ENCODE measurements around the gene TRIM2.

Gene TRIM2

GRCh38 chr4:153326513-153326912 lies 122.3 kb downstream of the TRIM2 start:
- H3K9ac ChIP-seq = no peak overlapping the region
- no peaks in the 10 kb centered on the region for H4K20me1 ChIP-seq (ENCODE audit: insufficient read depth)
- H2AFZ ChIP-seq (ENCODE audit: low read depth) = no peak overlapping the region
- H3K27ac ChIP-seq = no peak overlapping the region
- no peaks in the 10 kb centered on the region for H3K36me3 ChIP-seq (ENCODE audit: insufficient read depth)
- H3K4me1 ChIP-seq (ENCODE audit: low read depth, poor library complexity, severe bottlenecking) = no peaks in the 10 kb centered on the region
- no peak overlapping the region for H3K4me2 ChIP-seq
- no peak for TF ChIP-seq CTCF (conservative IDR thresholded peaks at IDR 0.05; ENCODE audit: low read depth, low read length)
- H3K27me3 ChIP-seq (ENCODE audit: insufficient read depth, low read depth) = no peaks in the 10 kb centered on the region
- no peaks in the 10 kb centered on the region for H3K79me2 ChIP-seq (ENCODE audit: insufficient read depth, low read depth)
- H3K4me3 ChIP-seq (IDR thresholded peaks at IDR 0.05; ENCODE audit: insufficient read depth, low read depth, low read length) = no peak overlapping the region

GRCh38 chr4:153327247-153327646 lies 123.0 kb downstream of the TRIM2 start:
- no peaks in the 10 kb centered on the region for H3K4me1 ChIP-seq (ENCODE audit: low read depth, poor library complexity, severe bottlenecking)
- H3K4me3 ChIP-seq (IDR thresholded peaks at IDR 0.05; ENCODE audit: insufficient read depth, low read depth, low read length) = no peak overlapping the region
- no peak for TF ChIP-seq CTCF (conservative IDR thresholded peaks at IDR 0.05; ENCODE audit: low read depth, low read length)
- no peak overlapping the region for H3K27ac ChIP-seq
- no peaks in the 10 kb centered on the region for H4K20me1 ChIP-seq (ENCODE audit: insufficient read depth)
- H3K36me3 ChIP-seq (ENCODE audit: insufficient read depth) = no peaks in the 10 kb centered on the region
- H3K4me2 ChIP-seq = no peak overlapping the region
- H3K79me2 ChIP-seq (ENCODE audit: insufficient read depth, low read depth) = no peaks in the 10 kb centered on the region
- H3K27me3 ChIP-seq (ENCODE audit: insufficient read depth, low read depth) = no peaks in the 10 kb centered on the region
- H3K9ac ChIP-seq = no peak overlapping the region
- no peak overlapping the region for H2AFZ ChIP-seq (ENCODE audit: low read depth)

GRCh38 chr4:153332936-153333335 lies 128.7 kb downstream of the TRIM2 start:
- Histone ChIP-seq H3K4me3 (IDR thresholded peaks at IDR 0.05; ENCODE audit: insufficient read depth, low read depth, low read length) (no peak overlapping the region), H4K20me1 (ENCODE audit: insufficient read depth) (no peaks in the 10 kb centered on the region), H3K27me3 (ENCODE audit: insufficient read depth, low read depth) (no peaks in the 10 kb centered on the region), H2AFZ (ENCODE audit: low read depth) (no peak overlapping the region), H3K79me2 (ENCODE audit: insufficient read depth, low read depth) (no peaks in the 10 kb centered on the region), H3K4me1 (ENCODE audit: low read depth, poor library complexity, severe bottlenecking) (no peaks in the 10 kb centered on the region), H3K4me2 (no peak overlapping the region), H3K36me3 (ENCODE audit: insufficient read depth) (no peaks in the 10 kb centered on the region), H3K9ac (no peak overlapping the region), H3K27ac (no peak overlapping the region)
- TF ChIP-seq CTCF (conservative IDR thresholded peaks at IDR 0.05; ENCODE audit: low read depth, low read length) = no peak

GRCh38 chr4:153333874-153334273 lies 129.6 kb downstream of the TRIM2 start:
- Histone ChIP-seq H3K27me3 (ENCODE audit: insufficient read depth, low read depth) (no peaks in the 10 kb centered on the region), H4K20me1 (ENCODE audit: insufficient read depth) (no peaks in the 10 kb centered on the region), H3K4me2 (no peak overlapping the region), H3K36me3 (ENCODE audit: insufficient read depth) (no peaks in the 10 kb centered on the region), H3K79me2 (ENCODE audit: insufficient read depth, low read depth) (no peaks in the 10 kb centered on the region), H3K4me1 (ENCODE audit: low read depth, poor library complexity, severe bottlenecking) (no peaks in the 10 kb centered on the region), H2AFZ (ENCODE audit: low read depth) (no peak overlapping the region), H3K27ac (no peak overlapping the region), H3K4me3 (IDR thresholded peaks at IDR 0.05; ENCODE audit: insufficient read depth, low read depth, low read length) (no peak overlapping the region), H3K9ac (no peak overlapping the region)
- TF ChIP-seq CTCF (conservative IDR thresholded peaks at IDR 0.05; ENCODE audit: low read depth, low read length) = no peak

- no peak for TF ChIP-seq CTCF (conservative IDR thresholded peaks at IDR 0.05; ENCODE audit: low read depth, low read length)
- no peaks in the 10 kb centered on the region for H3K27me3 ChIP-seq (ENCODE audit: insufficient read depth, low read depth)
- no peak overlapping the region for H3K9ac ChIP-seq
- no peaks in the 10 kb centered on the region for H4K20me1 ChIP-seq (ENCODE audit: insufficient read depth)
- no peaks in the 10 kb centered on the region for H3K79me2 ChIP-seq (ENCODE audit: insufficient read depth, low read depth)
- H3K36me3 ChIP-seq (ENCODE audit: insufficient read depth) = no peaks in the 10 kb centered on the region
- no peak overlapping the region for H3K27ac ChIP-seq
- no peak overlapping the region for H2AFZ ChIP-seq (ENCODE audit: low read depth)
- H3K4me1 ChIP-seq (ENCODE audit: low read depth, poor library complexity, severe bottlenecking) = no peaks in the 10 kb centered on the region
- no peak overlapping the region for H3K4me3 ChIP-seq (IDR thresholded peaks at IDR 0.05; ENCODE audit: insufficient read depth, low read depth, low read length)
- no peak overlapping the region for H3K4me2 ChIP-seq
Observed at GRCh38 chr4:153335665-153336064, 131.4 kb downstream of the TRIM2 start.
